ENCODE data around the gene ST6GALNAC6. TPM values are rescaled to one million over a fixed set of nuclear protein-coding genes. Genes with fewer than 3 reads are reported as not detected.
A peak's percentile ranks its signal among the peaks of the same experiment; 100 is the strongest.
"Not testable (repeated sequence)": the region's sequence is repeated elsewhere in the genome, so short reads cannot be mapped to it uniquely, and the experiment has no call there.

ST6GALNAC6 gene
- total RNA-seq, 1 experiment from 2014 or later: 40.6 TPM

DNA sequence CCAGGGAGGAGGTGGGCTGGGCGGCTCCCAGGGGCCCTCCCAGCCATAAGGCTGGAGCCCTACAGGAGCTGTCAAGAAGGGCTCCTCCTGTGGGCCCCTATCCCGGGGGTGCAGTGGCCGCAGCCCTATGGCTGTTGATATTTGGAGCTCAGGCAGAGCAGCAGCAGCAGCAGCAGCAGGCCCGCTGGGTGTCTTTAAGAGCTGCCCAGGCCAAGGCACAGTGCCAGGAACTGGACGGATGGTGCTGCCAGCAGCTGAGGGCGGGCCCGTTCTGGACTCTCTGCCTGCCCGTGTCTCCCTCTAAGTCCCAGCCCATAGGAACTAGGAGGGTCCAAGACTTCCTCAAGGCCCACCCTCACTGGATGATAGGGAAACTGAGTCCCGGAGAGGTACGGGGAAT is 25.5 kb downstream of the ST6GALNAC6 start:
- peak; percentile 71 for DNase-seq (ENCODE audit: low spot score)

DNA sequence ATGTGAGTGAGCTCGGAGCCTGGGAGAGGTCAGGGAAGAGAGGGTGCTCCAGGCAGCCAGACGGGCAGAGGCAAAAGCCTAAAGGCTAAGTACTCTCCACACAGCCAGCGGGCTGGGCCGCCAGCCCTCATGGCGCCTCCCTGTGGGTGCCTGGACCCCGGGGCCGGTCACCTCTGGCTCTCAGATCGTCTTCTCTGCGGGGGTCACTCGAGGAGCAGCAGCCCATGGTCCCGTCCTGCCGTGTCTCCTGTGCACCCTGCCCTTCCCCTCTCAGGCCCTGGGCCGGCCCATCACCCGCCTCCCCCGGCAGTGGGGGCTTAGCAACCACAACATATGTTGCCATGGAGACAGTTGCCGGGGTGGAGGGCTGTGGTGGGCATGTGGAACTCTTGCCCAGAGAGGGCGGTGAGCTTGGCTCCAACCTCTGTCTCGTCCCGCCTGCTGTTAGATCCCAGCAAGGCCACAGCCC is 26.1 kb downstream of the ST6GALNAC6 start:
- no peak for DNase-seq (ENCODE audit: low spot score)

DNA sequence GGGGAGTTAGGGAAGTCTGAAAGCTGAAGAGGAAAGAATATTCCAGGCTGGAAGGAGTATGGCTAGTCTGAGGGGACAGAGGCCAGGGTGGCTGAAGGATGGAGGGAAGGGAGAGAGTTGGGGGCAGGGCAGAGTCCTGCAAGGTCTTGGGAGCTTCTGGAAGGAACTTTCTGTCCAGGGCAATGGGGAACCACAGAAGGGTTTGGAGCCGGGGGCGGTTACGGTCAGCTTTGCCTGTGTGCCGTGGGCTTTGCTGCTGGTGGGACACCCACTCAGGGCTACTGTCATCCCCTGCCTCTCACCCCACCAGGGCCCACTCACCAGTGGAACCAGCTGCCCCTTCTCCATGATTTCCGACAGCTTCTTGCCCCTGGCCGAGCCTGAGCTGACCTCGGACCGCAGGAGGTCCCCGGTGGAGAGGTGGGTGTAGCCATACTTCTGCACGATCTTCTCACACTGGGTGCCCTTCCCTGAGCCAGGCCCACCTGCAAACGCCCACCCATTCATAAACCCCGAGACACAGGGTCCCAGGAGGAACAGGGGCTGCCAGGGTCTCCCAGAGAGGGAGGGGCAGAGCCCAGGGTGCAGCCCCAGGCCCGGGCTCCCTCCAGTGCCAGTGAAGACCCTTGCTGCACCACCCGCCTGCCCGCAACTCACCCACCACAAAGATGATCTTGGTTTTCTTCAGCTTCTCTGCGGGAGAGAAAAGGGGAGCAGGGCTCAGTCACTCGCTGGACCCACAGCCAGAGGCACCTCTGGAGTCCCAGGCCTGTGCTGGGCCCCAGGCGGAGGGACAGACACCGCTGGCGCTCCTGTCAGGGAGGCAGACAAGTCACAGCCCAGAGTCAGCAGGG is 26.8 kb downstream of the ST6GALNAC6 start:
- DNase-seq (ENCODE audit: low spot score): no peak

DNA sequence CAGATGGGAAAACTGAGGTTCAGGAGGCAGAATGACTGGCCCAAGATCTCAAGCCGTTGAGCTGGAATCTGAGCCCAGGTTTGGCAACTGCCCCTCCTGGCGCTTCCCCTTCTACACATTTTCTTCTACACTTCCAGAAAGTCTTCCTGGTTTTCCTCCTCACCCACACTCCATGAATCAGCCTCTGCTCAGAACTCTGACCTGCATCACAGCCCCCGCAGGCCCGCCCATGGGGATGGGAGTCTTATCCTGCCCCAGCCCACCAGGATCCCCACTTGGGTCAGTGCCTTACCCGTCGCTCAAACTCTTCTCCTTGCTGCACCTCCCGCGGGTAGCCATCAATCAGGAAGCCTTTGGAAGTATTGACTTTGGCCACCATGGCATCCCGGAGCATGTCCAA is 27.9 kb downstream of the ST6GALNAC6 start:
- DNase-seq (ENCODE audit: low spot score): no peak

DNA sequence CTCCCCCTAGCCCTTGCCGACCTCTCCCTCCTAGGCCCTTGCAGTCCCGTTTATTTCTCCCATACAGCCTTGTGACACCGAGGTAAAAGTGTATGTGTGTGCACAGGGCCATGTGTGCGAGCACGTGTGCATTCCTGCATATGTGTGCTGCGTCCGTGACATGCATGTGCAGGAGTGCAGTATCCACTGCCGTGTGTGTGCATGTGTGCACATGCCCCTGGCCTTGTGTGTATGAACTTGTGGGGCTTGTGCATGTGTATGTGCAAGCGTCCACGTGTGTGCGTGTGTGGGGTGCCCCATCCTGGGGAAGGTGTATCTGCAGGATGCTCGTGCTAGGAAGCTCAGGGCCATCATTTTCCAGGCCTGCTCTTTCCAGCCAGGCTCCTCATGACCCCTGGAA is 28.5 kb downstream of the ST6GALNAC6 start:
- DNase-seq (ENCODE audit: low spot score): no peak

DNA sequence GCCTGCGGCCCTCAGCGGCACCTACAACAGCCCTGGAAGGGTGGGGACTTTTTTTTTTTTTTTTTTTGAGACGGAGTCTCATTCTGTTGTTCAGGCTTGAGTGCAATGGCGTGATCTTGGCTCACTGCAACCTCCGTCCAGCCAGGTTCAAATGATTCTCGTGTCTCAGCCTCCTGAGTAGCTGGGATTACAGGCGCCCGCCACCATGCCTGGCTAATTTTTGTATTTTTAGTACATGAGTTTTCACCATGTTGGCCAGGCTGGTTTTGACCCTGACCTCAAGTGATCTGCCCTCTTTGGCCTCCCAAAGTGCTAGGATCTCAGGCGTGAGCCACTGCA is 29.3 kb downstream of the ST6GALNAC6 start:
- DNase-seq (ENCODE audit: low spot score): not testable (repeated sequence)

DNA sequence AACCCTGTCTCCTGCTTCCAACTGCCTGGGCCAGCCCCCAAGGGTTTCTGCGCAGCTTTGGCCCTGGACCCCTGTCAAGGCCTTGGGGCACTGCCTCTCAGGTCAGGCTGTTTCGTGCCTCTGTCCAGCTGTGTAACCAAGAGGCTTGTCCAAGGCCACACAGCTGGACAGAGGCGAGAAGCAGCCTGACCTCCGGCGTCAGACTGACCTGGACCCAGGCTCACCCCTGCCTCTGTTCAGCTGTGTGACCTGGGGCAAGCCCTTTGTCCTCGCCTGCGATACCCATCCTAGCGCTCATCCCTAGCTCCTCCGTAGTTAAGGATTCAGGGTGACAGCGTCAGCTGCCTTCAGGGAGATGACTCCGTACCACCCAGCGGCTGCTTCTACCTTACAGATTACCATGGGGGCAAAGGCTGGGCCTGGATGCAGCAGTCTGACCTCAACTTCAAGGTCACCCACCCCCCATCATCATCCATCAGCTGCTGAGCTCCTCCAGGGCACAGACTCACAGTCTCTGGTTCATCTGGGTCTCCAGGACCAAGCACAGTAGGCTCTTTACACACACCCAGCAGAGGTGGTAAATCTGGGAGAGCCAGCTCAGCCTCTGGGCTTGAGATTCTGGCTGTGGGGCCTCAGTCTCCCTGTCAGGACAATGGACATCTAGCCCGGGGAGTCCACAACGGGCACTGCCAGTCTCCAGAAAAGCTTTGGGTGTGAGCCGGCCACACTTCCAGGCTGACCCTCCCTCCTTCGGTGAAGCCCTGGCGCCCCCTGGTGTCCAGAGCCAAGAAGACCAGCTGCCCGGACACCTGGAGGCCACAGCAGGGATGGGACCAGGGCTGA is 29.9 kb downstream of the ST6GALNAC6 start:
- DNase-seq (ENCODE audit: low spot score): peak; percentile 83

DNA sequence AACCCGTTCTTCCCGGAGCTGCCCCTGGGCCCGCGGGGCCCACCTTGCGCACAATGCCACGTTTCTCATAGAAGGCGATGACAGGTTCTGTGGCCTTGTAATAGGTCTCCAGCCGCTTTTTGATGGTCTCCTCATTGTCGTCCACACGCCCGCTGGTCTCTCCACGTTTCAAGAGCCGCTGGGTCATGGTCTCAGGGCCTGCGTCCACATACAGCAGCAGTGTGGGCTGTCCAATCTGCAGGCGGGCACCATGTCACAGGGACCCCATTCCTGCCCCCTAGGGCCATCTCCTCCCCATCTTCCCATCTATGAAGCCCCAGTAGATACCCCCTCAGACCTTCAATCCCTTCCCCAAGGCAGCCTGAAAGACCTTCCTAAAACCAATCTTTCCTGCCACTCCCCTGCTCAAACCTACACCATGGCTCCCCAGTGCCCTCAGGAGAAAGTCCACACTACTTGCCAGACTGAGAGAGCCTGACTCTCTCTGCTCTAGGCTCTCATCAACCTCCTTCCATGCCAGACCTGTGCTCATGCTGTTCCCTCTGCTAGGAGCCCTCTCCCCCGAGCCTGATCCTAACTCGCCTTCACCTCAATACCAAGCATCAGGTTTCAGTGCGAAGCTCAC is 31.0 kb downstream of the ST6GALNAC6 start:
- DNase-seq (ENCODE audit: low spot score): no peak

DNA sequence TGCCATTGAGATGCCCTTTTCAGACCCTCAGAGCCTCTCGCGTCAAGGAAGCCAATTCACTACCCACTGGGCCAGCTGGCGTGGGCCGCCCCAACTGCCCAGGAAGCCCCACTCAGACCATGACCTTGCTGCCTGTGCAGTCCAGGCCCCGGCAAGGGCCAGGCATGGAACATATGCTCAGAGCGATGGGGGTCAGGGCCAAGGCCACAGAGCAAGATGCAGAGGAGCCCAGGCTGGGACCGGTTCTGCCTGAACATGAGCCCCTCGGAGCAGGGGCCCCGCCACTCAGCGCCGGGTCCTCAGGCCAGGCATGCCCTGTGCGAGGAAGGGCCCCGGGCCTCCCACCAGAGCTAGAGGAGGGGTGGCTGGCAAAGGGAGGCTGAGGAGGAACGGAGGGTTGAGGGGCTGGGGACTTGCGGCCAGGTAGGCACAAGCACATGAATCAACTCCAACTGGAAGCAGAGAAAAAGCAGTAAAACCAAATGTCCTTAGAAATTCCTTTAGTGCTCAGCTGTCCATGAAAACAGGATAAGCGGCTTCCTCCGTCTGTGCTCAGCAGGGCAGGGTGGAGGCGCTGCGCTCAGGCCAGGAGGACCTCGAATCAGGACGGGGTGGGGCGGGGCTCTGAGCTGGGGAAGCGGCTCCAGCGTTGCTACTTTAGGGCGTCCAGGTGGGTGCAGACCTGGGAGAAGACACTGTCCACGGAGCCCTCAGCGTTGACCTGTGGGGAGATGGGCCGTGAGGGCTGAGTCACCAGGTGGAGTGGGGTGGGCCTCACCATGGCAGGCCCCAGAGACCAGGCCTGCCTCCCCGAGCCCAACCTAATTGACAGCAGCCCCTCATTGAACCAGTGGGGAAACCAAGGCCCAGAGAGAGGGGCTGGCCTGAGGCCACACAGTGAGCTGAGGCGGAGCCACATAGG is 31.8 kb downstream of the ST6GALNAC6 start:
- no peak for DNase-seq (ENCODE audit: low spot score)

DNA sequence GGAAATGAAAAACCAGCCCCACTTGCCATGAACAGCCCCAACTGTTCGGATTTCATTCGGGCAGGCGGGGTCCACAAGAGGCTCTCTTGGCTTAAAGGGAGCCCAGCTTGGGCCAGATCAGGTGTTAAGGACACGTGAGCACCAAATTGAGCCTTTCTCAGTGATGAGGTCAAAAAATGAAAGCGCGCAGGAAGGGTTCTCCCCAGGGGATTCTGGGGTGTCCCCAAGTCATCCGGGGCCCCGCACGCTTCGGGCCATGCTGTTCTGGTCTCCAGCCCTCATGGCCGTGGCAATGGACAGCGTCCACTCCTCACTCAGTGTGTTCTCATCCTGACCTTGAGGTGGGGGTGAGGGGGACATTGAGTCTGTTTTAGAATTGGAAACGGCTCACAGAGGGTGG is 32.9 kb downstream of the ST6GALNAC6 start:
- no peak for DNase-seq (ENCODE audit: low spot score)

DNA sequence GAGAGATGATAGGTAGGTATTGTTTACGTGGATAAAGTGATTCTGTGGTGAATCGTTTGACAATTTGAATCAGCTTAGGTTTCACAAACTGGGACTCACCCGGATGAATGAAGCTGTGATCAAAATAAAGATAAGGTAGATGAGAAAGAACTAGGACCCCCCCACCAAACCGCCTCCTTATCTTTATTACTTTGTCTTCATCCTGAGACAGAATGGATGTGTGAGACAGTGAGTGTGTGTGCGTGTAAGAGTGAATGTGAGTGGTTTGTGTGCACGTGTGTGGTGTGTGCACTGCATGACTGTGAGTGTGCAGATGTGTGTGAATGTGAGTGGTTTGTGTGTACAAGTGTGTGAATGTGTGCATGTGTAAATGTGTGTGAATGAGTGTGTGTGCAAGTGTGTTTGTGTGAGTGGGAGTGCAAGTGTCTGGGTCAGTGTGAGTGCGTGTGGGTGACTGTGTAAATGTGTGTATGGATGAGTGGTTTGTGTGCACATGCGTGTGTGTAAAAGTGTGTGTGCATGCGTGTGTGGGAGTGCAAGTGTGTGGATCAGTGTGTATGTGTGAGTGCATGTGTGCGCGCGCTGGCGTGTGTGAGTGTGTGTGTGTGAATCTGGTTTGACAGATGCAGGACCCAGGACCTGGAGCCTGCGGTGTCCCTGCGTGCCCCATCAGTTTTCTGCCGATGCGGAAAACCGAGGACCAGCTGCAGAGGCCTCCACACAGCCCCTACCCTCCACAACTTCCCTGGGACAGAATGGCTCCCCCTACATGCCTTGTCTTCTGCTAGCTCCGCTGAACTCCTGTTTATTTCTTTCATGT is 33.5 kb downstream of the ST6GALNAC6 start:
- no peak for DNase-seq (ENCODE audit: low spot score)

DNA sequence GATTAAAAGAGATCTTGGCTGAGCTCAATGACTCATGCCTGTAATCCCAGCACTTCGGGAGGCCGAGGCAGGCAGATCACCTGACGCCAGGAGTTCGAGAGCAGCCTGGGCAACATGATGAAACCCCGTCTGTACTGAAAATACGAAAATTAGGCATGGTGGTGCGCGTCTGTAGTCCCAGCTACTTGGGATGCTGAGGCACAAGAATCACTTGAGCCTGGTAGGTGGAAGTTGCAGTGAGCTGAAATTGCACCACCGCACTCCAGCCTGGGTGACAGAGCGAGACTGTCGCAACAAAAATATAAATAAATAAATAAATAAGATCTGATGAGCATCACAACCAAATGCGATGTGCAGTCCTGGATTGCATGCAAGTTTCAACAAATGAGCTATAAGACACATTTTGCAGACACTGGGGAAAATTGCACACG is 36.2 kb downstream of the ST6GALNAC6 start:
- DNase-seq (ENCODE audit: low spot score): no peak

DNA sequence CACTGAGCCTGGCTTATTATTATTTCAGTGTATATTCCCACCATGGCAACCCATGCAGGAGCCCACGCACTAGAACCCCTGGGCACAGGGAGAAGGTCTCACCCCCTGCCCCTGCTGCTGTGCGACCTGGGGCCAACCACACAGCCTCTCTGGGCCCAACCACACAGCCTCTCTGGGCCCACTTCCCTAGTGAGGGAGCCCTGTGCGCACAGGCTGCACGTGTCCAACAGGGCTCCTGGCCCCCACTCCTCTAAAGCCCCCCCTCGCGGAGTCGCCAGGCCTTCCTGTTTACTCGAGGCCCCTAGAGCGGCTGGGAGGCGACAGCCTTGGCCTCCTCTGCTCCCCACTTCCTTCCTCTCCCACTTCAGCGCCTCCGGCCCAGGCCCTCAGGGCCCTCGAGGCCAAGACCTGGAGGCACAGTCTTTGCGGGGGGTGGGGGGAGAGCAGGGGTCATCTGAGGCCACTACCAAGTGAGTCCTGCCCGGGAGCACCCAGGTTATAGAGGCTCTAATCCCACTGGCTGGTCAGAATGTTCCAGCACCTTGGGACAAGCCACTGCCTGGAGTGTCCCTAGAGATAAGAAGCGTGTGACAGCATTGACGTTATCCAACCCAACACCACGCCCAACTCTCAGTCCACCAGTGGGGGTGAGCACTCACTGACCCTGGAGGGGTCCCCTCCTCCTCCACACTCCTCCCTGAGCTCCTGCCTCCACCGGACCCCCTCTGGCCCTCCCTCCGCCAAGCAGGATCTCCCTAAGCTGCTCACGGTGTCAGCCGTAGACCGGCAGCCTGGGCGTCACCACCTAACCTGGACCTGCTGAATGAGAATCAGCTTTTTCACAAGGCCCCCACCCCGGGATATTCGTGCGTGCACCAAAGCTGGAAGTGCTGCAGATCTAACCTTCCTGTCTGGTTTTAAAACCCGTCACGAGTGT is 37.1 kb downstream of the ST6GALNAC6 start:
- no peak for DNase-seq (ENCODE audit: low spot score)

DNA sequence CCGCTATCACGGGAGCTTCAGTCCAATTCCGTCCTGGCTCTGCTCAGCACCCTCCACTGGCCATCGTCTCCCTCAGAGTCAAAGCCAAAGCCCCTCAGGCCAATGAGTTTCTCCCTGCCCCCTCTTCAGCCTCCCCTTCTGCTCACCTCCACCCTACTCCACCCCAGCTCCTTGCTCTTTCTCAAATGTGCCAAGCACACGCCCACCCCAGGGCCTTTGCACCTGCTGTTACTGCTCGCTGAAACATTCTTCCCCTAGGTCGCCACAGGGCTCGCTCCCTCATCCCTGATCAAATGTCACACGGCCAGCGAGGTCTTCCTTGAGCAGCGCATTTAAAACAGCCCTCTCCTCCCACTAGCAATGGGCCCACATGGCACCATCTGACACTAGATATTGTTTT is 38.6 kb downstream of the ST6GALNAC6 start:
- no peak for DNase-seq (ENCODE audit: low spot score)

DNA sequence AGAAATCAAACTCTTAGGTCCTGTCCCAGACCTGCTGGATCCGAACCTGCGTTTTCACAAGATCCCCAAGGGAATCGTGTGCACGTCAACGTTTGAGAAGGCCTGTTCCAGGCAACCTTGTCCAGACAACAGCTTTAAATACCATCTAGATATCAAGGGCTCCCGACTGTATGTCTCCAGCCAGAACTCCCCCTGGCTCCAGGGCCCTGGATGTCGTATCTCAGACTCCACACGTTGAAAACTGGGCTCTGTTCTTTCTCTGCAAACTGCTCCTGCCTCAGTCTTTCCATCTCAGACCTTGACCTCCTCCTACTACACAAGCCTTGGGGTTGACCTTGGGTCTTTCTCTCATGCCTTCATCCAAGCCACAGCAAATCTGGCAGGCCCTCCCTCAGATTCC is 39.1 kb downstream of the ST6GALNAC6 start:
- DNase-seq (ENCODE audit: low spot score): no peak

DNA sequence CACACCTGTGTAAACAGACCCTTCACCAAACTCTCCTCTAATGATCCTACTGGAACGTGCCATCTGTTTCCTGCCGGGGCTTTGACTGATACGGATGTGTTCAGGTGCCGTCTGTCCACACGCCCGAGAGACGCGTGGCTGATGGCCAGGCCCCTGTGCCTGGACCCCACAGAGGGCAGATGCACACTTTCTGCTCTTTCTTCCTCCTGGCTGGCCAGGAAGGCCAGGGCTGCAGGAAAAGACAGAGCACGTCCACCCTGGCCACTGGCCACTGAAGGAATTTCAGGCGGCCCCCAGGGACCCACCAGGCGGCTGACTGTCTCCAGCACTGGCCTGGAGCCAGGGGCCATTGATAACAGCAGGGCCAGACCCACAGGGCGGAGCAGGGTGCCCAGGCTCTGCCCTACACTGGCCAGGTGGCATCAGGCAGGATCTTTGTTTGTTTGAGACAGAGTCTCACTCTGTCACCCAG is 41.3 kb downstream of the ST6GALNAC6 start:
- peak; percentile 66 for DNase-seq (ENCODE audit: low spot score)

DNA sequence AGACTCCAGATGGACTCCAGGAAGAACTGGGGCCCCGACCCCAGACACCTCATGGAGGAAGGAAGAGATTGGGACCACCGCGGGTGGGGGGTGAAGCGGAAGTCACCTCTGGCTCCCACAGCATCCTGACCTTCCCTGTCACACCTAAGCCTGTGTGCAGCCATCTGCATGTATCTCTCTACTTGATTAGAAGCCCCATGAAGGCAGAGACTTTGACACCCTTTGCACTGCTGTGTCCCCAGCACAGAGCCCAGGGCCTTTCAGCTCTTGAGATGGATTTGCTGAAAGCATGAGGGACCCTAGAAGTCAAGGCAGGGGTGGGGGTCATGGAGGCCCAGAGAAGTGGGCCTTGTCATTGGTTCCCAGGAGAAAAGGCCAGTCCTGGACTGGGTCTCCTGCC is 42.1 kb downstream of the ST6GALNAC6 start:
- DNase-seq (ENCODE audit: low spot score): no peak

DNA sequence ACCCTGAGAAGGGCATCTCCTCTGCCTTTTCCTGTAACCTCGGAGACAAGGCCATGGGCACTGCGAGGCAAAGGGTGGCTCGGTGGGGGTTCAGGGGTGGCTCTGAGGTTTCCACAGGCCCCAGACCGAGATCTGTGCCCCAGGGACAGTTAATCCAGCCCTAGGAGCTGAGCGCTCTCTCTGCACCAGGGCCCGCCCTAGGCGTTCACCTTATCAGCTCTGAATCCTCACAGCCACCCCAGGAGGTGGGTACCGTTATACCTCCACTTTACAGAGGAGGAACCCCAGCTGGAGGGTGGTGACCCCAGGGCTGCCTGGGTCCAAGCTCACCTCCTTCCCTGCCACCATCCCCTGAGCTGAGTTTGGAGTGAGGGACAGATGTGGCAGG is 42.7 kb downstream of the ST6GALNAC6 start:
- DNase-seq (ENCODE audit: low spot score): no peak

DNA sequence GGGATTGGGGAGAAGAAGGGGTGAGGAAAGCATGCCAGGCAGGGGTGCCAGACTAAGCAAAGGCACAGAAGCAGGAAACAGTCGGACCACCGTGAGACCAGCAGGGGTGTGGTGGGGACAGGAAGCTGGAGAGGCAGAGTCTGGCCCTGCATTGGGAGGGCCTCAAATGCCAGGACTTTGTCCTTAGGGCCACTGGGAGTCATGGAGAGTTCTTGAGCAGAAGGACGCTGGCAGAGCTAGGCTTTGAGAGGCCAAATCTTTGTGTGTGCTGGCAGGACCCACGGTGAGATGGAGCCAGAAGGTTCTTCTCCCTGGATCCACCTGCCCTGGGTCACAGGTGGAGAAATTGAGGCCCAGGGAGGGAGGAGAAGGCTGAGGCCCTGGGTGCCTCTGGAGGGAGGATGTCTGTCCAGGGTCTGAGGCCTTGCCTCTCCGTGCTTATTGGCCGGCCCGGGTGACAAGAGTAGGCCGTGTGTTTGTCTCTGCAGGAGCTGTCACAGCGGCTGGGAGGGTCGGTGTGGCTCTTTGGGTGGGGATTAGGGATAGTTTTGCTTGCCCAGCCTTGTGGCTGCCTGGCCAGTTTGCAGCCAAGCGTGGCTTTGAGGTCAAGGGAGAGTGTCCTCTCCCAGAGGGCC is 43.2 kb downstream of the ST6GALNAC6 start:
- DNase-seq (ENCODE audit: low spot score): no peak
